Subcutaneous adipose tissue (tissue), 4 donors: ENCODE measurements around the gene F5. TPM values are rescaled to one million over a fixed set of nuclear protein-coding genes. Genes with fewer than 3 reads are reported as not detected.

Source experiments
- total RNA-seq, 4 donors: library from RNA; depleted of rRNA; stranded (reverse); fragments of >200 nt; gene quantifications; one replicate each; pipeline ENCODE4 v1.1.0, GENCODE V29; 2016
- TF ChIP-seq, protein P1 (sequence below): fragments of 450-650 bp; IDR thresholded peaks from one replicate; pipeline ENCODE4 v1.5.1; 2016; ENCODE audit warnings: low read depth, mild to moderate bottlenecking, control low read depth, antibody characterized with exemption, moderate library complexity

The F5 gene
- total RNA-seq, 4 donors from 2014 or later, result 2.3 to 16.3 (median 8.2) TPM

DNA sequence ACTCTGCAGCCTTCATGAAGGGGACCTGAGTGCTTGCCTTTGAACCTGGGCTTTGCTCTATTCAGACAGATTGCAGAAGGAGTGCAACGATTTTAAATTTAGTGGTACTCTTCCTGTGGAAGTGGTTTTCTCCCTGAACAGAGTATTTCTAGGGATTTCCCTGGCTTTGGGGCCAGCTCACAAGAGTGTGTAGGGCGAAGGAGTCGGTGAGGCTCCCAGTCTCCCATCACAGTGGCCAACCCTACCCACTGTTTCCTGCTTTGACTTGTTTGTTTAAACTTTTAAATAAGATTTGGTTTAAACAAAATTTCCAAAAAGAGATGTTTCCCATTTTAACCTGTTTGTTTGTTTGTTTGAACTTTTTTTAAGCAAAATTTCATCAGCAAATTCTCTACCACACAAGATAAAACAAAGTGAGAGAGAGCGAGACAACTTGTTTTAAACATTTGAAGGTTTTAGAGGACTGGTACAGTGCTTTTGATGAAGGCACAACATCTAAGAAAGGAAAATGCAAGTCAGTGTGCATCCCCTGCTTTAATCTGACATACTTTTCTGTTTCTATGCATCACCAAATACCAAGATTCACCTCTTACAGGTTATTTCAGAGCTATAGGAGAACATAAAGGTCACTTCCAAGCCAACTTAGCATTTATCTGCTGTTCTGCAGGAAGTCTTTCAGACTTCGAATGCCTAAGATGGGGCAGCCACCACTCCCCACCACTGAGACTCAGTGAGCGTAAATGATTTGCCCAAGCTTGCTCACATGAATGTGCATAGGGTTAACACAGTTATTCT lies 37.0 kb upstream of the F5 start:
- TF ChIP-seq, protein P1, sequence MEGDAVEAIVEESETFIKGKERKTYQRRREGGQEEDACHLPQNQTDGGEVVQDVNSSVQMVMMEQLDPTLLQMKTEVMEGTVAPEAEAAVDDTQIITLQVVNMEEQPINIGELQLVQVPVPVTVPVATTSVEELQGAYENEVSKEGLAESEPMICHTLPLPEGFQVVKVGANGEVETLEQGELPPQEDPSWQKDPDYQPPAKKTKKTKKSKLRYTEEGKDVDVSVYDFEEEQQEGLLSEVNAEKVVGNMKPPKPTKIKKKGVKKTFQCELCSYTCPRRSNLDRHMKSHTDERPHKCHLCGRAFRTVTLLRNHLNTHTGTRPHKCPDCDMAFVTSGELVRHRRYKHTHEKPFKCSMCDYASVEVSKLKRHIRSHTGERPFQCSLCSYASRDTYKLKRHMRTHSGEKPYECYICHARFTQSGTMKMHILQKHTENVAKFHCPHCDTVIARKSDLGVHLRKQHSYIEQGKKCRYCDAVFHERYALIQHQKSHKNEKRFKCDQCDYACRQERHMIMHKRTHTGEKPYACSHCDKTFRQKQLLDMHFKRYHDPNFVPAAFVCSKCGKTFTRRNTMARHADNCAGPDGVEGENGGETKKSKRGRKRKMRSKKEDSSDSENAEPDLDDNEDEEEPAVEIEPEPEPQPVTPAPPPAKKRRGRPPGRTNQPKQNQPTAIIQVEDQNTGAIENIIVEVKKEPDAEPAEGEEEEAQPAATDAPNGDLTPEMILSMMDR, result no peak

DNA sequence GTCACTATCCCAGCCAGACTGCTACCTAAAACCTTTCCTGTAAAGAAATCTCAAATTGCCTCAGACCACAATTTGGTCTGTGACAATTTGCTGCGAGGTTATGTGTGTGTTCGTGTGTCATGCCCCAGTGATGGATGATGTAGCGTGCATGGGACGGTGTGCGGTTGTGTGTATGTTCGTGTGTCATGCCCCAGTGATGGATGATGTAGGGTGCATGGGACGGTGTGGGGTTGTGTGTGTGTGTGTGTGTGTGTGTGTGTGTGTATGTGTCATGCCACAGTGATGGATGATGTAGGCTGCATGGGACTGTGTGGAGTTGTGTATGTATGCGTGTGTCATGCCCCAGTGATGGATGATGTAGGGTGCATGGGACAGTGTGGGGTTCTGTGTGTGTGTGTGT lies 34.3 kb upstream of the F5 start:
- TF ChIP-seq, protein P1, result no peak

DNA sequence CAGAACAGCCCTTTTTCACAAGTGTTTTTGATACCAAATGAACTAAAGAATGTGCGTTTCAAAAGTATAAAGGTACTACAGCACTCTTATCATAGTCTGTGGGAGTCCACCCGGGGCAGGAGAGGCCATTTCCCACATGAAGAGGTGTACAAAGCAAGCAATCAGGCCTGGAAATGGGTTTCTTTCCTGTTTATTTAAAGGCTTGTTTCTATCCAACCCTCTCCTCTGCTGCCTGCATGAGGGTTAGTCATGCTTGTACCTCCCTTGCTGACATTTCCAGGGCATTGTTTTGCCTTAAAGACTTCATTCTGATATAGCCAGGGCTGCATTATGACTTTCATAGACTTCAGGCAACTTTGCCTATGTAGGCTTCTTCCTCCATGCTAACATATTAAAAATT lies 32.1 kb upstream of the F5 start:
- TF ChIP-seq, protein P1, result no peak

DNA sequence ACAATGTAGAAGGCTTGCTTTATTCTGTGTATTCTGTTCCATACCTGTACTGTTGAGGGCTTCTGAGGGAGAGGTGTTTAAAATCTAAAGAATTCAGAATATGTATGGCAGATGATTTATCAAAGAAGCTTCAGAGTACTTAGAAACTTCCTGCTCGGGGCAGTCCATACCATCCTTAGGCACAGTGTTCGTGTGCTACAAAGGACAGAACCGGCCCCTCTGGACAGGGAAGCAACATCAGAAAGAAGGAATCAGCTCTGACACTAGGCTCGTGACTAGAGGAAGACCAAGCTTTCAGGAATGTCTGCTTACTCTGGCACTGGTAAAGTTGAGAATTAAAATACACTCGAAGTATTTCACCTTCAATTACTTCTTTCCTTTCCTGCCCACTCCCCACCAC lies 29.5 kb upstream of the F5 start:
- TF ChIP-seq, protein P1, result no peak

DNA sequence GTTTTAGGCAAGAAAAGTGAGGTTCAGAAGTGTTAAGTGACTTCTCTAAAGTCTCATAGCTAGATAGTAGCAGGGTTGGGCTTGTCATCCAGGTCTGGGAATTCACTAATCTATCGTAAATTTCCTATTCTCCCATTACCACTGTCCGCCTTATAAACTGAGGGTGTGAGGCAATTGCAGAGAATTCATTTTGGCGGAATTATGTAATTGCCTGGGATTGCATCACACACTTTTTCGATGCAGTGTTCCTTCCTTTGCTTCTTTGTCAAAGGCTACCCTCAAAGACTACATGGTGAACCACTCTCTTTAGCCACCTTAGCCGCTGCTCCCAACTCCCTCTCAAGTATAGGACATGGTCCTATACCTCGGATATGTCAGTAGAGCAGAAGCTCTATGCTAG lies 24.6 kb upstream of the F5 start:
- TF ChIP-seq, protein P1, result no peak

DNA sequence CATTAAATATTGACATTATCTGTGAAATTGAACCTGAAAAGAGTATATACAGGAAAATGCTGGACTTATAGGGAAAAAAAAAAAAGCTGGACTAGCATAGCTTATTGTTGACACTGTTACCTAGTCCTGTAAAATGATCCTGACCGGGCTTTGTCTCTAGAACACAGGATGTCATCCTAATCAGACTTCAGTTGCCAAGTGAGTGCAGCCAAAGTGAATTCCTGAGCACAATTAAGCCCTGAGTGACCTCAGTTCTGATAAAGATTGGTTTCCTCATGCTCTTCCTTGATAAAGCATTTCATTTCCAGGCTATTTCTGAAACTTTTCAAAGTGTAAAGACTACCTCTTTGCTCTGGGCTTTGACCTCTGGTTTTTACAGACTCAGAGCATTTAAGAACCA lies 23.8 kb upstream of the F5 start:
- TF ChIP-seq, protein P1, result no peak

DNA sequence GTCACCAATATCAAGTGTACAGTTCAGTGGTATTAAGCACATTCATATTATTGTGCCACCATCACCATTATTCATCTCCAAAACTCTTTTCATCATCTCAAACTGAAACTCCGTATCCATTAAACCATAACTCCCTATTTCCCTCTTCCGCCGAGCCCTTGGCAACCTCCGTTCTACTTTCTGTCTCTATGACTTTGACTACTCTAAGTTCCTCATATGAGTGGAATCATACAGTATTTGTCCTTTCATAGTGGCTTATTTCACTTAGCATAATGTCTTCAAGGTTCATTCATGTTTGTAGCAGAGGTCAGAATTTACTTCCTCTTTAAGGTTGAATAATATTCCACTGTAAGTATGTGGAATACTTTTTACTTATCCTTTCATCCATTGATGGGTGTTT lies 21.9 kb upstream of the F5 start:
- TF ChIP-seq, protein P1, result no peak
